SK-N-SH treated with all-trans-retinoic acid at 6 μM for 48 hours (cell line): ENCODE measurements around the gene DDX28.

Experiments used
- ATAC-seq: fragments of 200-7000 bp; cut with Tn5 transposase; 3 replicates; pipeline ENCODE4 v1.9.1; 2020; ENCODE audit warnings: mild to moderate bottlenecking, moderate library complexity
- BACH2 ChIP-seq: fragments of 250-450 bp; sonication (Bioruptor Pico); IDR thresholded peaks from 2 replicates; pipeline ENCODE4 v1.9.0; 2021; ENCODE audit warnings: mild to moderate bottlenecking, borderline replicate concordance
- CSDC2 ChIP-seq: fragments of 250-450 bp; sonication (Bioruptor Pico); IDR thresholded peaks from 2 replicates; pipeline ENCODE4 v1.5.0; 2020; ENCODE audit warnings: mild to moderate bottlenecking, moderate library complexity
- CSRNP3 ChIP-seq: fragments of 250-450 bp; sonication (Bioruptor Pico); IDR thresholded peaks from 2 replicates; pipeline ENCODE4 v1.5.1; 2021; ENCODE audit warnings: mild to moderate bottlenecking, moderate library complexity
- ESRRG ChIP-seq: fragments of 250-450 bp; sonication (Bioruptor Pico); IDR thresholded peaks from 2 replicates; pipeline ENCODE4 v1.6.1; 2021; ENCODE audit warnings: mild to moderate bottlenecking
- ISL1 ChIP-seq: fragments of 250-450 bp; sonication (Bioruptor Pico); IDR thresholded peaks from 2 replicates; pipeline ENCODE4 v2.1.2; 2022; ENCODE audit warnings: mild to moderate bottlenecking, moderate library complexity
- OSR1 ChIP-seq: fragments of 250-450 bp; sonication (Bioruptor Pico); IDR thresholded peaks from 2 replicates; pipeline ENCODE4 v1.8.0; 2022; ENCODE audit warnings: moderate library complexity, mild to moderate bottlenecking, inconsistent platforms
- PATZ1 ChIP-seq: fragments of 250-450 bp; sonication (Bioruptor Pico); IDR thresholded peaks from 2 replicates; pipeline ENCODE4 v1.8.0; 2020; ENCODE audit warnings: mild to moderate bottlenecking, moderate library complexity, borderline replicate concordance
- POU6F1 ChIP-seq: fragments of 250-450 bp; sonication (Bioruptor Pico); IDR thresholded peaks from 2 replicates; pipeline ENCODE4 v1.8.0; 2021; ENCODE audit warnings: low read depth, mild to moderate bottlenecking, moderate library complexity, borderline replicate concordance
- RARB ChIP-seq: fragments of 250-450 bp; sonication (Bioruptor Pico); IDR thresholded peaks from 2 replicates; pipeline ENCODE4 v1.8.0; 2021; ENCODE audit warnings: mild to moderate bottlenecking, moderate library complexity
- SNAI2 ChIP-seq: fragments of 250-450 bp; sonication (Bioruptor Pico); IDR thresholded peaks from 2 replicates; pipeline ENCODE4 v1.5.0; 2020; ENCODE audit warnings: mild to moderate bottlenecking, moderate library complexity
- TSHZ2 ChIP-seq: fragments of 250-450 bp; sonication (Bioruptor Pico); IDR thresholded peaks from 2 replicates; pipeline ENCODE4 v1.5.0; 2020; ENCODE audit warnings: mild to moderate bottlenecking, moderate library complexity
- ZC3H10 ChIP-seq: fragments of 250-450 bp; sonication (Bioruptor Pico); IDR thresholded peaks from 2 replicates; pipeline ENCODE4 v1.5.1; 2021; ENCODE audit warnings: mild to moderate bottlenecking, moderate library complexity
- ZFP30 ChIP-seq: fragments of 450-650 bp; formaldehyde crosslinking; IDR thresholded peaks from 2 replicates; pipeline ENCODE4 v1.5.0; 2022; ENCODE audit warnings: mild to moderate bottlenecking, moderate library complexity
- ZNF565 ChIP-seq: fragments of 450-650 bp; formaldehyde crosslinking; conservative IDR thresholded peaks from 2 replicates; pipeline ENCODE4 v1.5.0; 2020; ENCODE audit warnings: low read depth, mild to moderate bottlenecking, moderate library complexity
- ZNF70 ChIP-seq: fragments of 450-650 bp; formaldehyde crosslinking; IDR thresholded peaks from 2 replicates; pipeline ENCODE4 v1.5.0; 2020; ENCODE audit warnings: mild to moderate bottlenecking, moderate library complexity
- ZNF8 ChIP-seq: fragments of 450-650 bp; formaldehyde crosslinking; IDR thresholded peaks from 2 replicates; pipeline ENCODE4 v1.5.0; 2020; ENCODE audit warnings: mild to moderate bottlenecking, moderate library complexity

The DDX28 gene

GRCh38 chr16:68069511-68070248 lies 46.6 kb upstream of the DDX28 start:
- no peak for ATAC-seq
- TF ChIP-seq TSHZ2 (no peak), ZNF70 (CRISPR knock-in tag) (no peak)

- no peak for ATAC-seq
- no peak for TF ChIP-seq ZNF70 (CRISPR knock-in tag)
- no peak for TF ChIP-seq ESRRG (CRISPR knock-in tag)
- no peak for TF ChIP-seq SNAI2 (CRISPR knock-in tag)
- no peak for TF ChIP-seq BACH2
- TF ChIP-seq OSR1 (CRISPR knock-in tag), result no peak
- no peak for TF ChIP-seq ZNF565 (CRISPR knock-in tag)
- TF ChIP-seq ZNF8, result no peak
- TF ChIP-seq ZFP30 (CRISPR knock-in tag), result no peak
- TF ChIP-seq, all 23 proteins: peak for 0
Observed at GRCh38 chr16:68068926-68069325, 45.9 kb upstream of the DDX28 start.

GRCh38 chr16:68066763-68067162 lies 43.7 kb upstream of the DDX28 start:
- TF ChIP-seq RARB (no peak), BACH2 (no peak), CSDC2 (CRISPR knock-in tag) (no peak), TSHZ2 (no peak)
- ATAC-seq, result no peak

- TF ChIP-seq RARB, result no peak
- no peak for TF ChIP-seq CSRNP3 (CRISPR knock-in tag)
- no peak for TF ChIP-seq ZC3H10
- TF ChIP-seq ZNF565 (CRISPR knock-in tag), result no peak
- no peak for TF ChIP-seq POU6F1 (CRISPR knock-in tag)
- no peak for TF ChIP-seq OSR1 (CRISPR knock-in tag)
- TF ChIP-seq ESRRG (CRISPR knock-in tag), result no peak
- TF ChIP-seq ZNF70 (CRISPR knock-in tag), result no peak
- TF ChIP-seq ZFP30 (CRISPR knock-in tag), result no peak
- TF ChIP-seq ISL1 (CRISPR knock-in tag), result no peak
- TF ChIP-seq, all 23 proteins: peak for 0
- peak; percentile 55 for ATAC-seq
Observed at GRCh38 chr16:68065716-68066305, 42.8 kb upstream of the DDX28 start.

- TF ChIP-seq PATZ1 (CRISPR knock-in tag), result no peak
- peak; percentile 65 for TF ChIP-seq ISL1 (CRISPR knock-in tag)
- TF ChIP-seq, all 23 proteins: peak for 1
- ATAC-seq, result peak; percentile 97
Observed at GRCh38 chr16:68064791-68065365, 41.8 kb upstream of the DDX28 start.
